Posterior cingulate gyrus (tissue), 11 donors: Measurements from ENCODE around the gene TJP2.

Experiments used
- DNase-seq, 10 donors: peaks; one replicate each; pipeline versions ENCODE4 v3.0.0 to v3.0.0-alpha.2; 2020 to 2021; ENCODE audit warnings: mixed read lengths in 3 of 10
- intact Hi-C: fragments of 100-400 bp; cut with DNase I; formaldehyde crosslinking; loops from one replicate; pipeline ENCODE4 v1.15.1; 2023

The TJP2 gene

DNA sequence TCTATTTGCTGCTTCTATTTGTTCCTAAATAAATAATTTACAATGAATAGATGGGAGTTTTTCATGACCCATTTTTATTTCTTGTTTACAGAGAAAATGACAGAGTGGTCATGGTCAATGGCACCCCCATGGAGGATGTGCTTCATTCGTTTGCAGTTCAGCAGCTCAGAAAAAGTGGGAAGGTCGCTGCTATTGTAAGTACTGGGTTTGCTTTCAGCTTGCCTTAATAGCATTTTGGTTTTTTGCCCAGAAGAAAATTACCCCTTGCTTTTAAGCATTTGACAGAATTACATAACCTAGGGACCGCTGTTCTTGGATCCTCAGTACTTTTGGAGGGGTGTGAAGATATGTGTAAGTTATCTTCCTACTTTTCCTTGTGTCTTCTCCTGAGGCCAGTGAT lies 44.1 kb downstream of the TJP2 start:
- intact Hi-C loops, result no loop called here
- no peak for DNase-seq

DNA sequence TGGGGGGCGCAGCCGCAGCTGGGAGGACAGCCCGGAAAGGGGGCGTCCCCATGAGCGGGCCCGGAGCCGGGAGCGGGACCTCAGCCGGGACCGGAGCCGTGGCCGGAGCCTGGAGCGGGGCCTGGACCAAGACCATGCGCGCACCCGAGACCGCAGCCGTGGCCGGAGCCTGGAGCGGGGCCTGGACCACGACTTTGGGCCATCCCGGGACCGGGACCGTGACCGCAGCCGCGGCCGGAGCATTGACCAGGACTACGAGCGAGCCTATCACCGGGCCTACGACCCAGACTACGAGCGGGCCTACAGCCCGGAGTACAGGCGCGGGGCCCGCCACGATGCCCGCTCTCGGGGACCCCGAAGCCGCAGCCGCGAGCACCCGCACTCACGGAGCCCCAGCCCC lies 47.0 kb downstream of the TJP2 start:
- peak in 1 of 10 donors; percentile 86 for DNase-seq
- intact Hi-C loops, result no loop called here

DNA sequence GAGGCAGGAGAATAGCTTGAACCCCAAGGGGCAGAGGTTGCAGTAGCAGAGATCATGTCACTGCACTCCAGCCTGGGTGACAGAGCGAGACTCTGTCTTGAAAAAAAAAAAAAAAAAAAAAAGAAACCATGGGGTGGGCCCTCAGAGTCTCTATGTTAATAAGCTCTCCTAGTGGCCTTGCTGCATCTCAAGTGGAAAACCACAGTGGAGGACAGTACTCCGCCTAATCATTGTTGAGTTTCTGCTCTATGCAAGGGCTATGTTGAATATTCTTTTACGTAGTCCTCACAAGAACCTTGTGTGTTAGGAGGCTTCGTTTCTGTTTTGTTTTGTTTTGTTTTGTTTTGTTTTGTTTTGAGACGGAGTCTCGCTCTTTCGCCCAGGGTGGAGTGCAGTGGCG lies 48.9 kb downstream of the TJP2 start:
- no peak for DNase-seq
- intact Hi-C loops, result no loop called here

DNA sequence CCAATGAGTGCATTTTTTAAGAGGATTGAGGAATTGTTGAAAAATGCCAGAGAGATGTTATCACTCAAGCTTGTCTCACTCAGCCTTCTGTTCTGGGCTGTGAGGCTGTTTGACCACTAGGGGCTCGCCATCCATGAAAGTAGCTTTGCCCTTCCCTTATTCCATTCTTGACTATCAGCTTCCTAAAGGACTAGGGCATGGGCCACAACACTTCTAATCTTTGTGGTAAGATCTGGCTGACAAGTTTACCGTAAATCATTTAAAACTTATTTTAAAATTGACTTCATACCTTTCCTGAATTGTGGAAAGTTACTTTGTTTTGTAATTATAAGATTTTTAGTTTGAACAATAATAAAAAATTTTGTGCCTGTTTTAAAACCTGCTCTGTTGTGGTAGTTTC lies 49.5 kb downstream of the TJP2 start:
- peak in 4 of 10 donors; percentile 13 to 46 (median 21) for DNase-seq
- intact Hi-C loops, result no loop called here

DNA sequence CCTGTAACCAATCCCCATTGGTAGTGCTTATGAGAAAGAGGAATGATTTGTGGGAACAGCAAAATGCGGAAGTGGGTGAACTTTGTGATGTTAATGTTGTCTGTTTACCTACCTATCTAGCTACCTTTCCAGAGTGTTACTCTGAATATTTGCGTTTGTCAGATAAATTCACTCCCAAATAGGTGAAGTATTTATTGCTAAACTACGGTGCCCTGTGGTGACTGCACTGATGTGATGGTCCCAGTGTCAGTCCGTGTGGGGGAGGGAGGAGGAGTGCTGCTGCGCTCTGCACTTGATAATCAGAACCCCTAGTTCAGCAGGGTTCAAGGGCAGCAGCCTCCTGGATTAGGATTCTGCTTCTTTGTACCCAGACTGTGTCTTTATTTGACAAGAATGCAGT lies 55.3 kb downstream of the TJP2 start:
- intact Hi-C loops, result no loop called here
- DNase-seq, result no peak

DNA sequence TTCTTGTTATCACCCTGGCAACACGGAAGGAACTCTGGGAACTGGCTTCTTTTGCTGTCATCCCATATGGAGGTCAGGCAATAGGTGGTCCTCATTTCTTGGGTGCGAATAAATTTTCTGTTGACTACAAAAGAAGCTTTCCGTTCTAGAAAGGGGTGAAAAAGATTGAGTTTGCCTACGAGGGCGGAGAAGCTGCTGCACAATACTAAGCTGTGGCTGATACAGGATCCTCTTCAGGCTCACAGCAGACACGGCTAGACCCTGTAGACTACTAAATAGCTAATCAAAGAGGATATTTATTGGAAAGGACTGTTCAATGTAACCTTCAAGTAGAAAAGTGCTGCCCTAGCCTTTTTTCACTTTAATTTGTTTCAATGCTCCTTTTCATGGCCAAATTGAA lies 58.1 kb downstream of the TJP2 start:
- intact Hi-C loops, result no loop called here
- DNase-seq, result no peak

DNA sequence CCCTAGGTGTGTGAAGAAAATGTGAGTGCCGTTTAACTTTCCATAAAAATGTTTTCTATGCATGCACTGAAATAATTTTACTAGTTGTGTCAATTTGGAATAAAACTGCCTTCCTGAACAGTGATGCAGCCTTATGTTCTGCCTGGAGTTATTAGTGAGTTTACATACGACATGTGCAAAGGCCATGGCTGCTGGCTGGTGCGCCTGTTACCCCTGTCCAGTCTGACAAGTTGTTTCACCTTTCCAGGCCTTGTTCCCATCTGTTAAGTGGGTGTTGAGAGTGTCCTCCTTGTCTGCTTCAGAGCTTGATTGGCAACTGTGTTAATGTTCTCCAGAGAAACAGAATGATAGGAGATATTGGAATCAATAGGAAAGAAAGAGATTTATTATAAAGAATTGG lies 60.6 kb downstream of the TJP2 start:
- no peak for DNase-seq
- intact Hi-C loops, result no loop called here

DNA sequence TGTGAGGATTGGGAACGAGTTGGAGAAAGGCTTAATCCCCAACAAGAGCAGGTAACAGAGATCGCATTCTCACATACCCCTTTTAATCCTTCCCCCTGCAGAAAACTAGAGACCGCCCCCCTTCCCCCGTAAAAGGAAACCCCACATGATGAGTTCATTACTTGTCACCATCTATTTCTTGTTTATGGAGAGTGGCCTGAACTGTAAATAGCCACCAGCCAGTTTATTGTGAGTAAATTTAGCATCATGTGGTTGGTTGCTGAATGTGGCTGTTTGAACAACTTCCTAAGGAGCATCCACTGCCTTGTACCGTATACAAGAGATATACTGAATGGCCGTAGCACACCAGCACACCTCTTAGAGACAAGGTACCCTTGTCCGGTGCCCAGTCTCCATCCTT lies 62.1 kb downstream of the TJP2 start:
- intact Hi-C loops, result no loop called here

DNA sequence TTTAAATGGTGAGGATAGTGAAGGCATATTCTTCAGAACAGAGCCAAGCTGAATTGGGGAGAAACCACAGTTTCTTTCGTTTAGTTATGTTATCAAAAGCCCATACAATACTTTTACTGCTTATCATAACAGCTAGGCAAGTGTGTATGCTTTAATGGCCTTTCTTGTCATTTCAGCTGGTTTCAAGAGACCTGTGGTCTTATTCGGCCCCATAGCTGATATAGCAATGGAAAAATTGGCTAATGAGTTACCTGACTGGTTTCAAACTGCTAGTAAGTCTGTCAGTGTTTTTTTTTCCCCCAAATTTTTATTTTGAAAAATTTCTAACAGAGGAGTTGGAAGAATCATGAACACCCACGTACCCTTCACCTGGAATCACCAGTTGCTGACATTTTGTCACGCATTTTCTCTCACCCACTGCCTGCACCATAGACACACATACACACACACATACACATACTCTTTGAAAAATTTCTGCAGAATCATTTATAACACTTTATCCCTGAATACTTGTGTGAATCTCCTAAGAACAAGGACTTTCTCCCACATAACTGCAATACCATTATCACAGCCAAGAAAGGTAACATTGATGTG lies 63.7 kb downstream of the TJP2 start:
- DNase-seq, result no peak
- intact Hi-C loops, result no loop called here

More for the DNA sequence above, 62.1 kb downstream of the TJP2 start:
- DNase-seq, result no peak

DNA sequence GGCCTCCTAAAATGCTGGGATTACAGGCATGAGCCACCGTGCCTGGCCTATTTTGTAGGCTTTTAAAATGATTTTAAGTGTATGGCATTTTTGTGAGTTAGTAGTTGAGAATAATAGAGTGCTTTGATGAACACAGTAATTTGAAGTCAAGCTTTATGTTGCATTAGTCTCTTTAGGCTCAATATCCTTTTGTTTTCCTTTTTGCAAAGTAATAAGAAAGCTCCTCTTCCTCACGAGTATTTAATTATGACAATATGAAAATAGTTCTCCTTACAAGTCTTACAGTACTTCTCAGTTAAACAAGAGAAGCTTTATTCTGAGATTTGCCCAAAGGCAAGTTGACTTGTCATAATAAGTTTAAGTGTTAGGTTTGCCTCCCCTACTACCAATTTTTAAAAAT lies 69.0 kb downstream of the TJP2 start:
- intact Hi-C loops, result no loop called here
- DNase-seq, result no peak

DNA sequence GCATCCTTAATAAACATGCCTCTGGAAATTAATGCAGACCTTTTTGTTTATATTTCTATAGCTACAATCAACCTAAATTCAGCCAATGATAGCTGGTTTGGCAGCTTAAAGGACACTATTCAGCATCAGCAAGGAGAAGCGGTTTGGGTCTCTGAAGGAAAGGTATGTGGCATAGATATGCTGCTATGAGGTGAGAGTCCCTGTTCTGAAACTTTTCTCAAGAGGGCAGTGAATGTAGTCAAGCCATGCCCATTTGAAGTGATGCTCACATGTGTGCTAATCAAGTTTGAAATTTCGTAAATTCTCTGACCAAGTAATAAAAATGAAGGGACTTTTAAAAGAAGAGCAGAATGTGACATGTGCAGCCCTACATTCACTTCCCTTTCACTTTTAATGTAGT lies 72.6 kb downstream of the TJP2 start:
- intact Hi-C loops, result no loop called here
- DNase-seq, result no peak

DNA sequence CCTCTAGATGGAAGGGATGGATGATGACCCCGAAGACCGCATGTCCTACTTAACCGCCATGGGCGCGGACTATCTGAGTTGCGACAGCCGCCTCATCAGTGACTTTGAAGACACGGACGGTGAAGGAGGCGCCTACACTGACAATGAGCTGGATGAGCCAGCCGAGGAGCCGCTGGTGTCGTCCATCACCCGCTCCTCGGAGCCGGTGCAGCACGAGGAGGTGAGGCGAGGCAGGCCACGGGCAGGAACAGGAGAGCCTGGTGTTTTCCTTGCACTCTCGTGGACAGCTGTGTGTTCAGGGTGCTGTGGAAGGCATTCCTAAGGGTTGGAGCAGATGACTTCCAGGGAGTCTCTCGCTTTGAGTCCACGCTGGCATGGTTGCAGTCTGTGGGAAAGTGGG lies 73.9 kb downstream of the TJP2 start:
- intact Hi-C loops, result no loop called here
- no peak for DNase-seq

DNA sequence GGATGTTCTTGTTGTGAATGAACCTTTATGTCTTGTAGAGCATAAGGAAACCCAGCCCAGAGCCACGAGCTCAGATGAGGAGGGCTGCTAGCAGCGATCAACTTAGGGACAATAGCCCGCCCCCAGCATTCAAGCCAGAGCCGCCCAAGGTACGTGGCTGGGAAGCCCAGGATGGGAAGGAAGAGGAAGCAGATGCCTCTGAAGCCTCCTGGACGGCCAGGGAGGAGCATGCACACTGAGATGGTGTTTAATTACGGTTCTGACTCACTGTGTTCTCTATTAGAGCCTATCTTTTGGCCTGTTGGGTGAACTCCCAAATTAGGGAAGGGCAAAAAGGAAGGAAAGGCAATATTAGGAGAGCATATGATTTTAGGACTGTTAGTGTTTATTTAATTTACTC lies 75.3 kb downstream of the TJP2 start:
- DNase-seq, result peak in 1 of 10 donors; percentile 80
- intact Hi-C loops, result no loop called here

DNA sequence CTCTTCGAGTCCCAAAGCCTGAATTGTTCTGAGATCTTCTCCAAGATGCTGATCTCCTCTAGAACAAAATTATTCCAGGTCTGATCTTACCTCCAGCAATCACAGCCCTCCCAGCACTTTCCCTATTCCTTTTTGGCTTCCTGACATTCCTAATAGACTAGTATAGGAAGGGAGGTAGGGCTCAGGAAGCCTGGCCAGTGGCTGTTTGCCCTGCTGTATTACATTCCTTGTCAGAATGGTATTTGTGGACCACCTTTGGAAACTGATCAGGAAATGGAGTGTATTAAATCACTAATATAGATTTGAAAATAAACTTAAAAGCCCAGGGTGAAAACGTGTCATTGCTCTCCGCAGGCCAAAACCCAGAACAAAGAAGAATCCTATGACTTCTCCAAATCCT lies 76.6 kb downstream of the TJP2 start:
- intact Hi-C loops, result no loop called here

DNA sequence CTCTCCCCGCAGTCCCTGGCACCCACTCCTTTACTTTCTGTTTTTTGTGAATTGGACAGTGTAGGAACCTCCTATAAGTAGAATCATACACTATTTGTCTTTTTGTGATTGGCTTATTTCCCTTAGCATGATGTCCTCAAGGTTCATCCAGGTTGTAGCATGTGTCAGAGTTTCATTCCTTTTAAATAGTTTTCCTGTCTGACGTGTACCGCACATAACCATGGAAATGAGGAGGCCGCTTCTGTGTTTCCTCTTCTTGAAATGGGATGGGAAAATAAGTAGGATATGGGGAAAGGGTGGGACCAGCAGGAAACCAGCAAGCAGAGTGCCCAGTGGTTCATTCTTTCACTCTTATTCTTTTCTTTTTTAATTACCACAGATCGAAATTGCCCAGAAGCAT lies 78.4 kb downstream of the TJP2 start:
- intact Hi-C loops, result no loop called here
- no peak for DNase-seq

More for the DNA sequence above, 76.6 kb downstream of the TJP2 start:
- DNase-seq, result no peak

DNA sequence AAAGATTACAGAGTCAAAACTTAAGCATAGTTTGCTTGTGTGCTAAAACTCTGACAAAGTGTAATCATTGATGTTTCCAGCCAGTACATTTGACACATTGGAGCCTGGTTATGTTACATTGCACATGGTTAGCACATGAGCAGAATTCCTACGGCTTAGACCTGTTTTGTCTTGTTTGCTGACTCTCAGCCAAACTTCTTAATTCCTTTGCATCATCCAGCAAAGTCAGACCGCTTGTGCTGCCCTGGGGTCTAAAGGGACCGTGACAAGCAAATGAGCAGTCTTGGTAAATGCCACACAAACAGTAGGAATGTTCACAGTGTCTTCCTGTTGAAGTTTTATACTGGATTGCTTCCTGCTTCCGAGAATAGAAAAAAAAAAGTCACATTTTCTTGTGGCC lies 79.0 kb downstream of the TJP2 start:
- intact Hi-C loops, result no loop called here
- no peak for DNase-seq

DNA sequence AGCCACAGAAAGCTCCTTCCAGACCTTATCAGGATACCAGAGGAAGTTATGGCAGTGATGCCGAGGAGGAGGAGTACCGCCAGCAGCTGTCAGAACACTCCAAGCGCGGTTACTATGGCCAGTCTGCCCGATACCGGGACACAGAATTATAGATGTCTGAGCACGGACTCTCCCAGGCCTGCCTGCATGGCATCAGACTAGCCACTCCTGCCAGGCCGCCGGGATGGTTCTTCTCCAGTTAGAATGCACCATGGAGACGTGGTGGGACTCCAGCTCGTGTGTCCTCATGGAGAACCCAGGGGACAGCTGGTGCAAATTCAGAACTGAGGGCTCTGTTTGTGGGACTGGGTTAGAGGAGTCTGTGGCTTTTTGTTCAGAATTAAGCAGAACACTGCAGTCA lies 80.1 kb downstream of the TJP2 start:
- DNase-seq, result peak in 9 of 10 donors; percentile 18 to 89 (median 62)
- intact Hi-C loops, result no loop called here

DNA sequence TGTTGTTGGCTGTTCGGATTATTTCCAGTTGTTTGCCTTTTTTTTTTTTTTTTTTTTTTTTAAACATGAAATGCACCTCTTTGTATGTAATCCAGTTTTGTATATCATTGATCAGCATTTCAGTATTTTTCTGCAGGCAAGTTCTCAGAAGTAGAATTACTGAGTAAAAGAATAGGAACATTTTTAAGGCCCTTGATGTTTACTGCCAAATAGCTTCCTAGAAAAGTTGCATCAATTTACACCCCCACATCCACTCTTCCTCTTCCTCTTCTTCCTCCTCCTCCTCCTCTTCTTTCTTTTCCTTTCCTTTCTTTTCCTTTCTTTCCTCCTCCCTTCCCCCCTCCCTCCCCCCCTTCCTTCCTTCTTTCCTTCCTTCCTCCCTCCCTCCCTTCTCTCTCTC lies 81.5 kb downstream of the TJP2 start:
- intact Hi-C loops, result no loop called here
- no peak for DNase-seq

DNA sequence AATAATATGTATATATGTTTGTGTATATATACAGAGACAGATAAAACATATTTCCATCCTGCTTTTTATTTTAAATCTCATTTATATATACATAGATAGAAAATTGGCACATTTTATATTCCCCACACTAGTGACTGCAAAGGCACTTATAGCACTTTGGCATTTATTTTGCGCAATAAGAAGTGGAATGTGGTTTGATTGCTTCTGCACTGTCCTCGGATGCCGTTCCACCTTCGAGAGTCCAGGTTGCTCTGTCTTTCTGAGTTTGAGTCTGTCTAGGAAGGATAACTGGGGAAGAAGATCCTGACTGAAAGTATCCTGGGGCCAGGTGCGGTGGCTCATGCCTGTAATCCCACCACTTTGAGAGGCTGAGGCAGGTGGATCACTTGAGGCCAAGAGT lies 84.5 kb downstream of the TJP2 start:
- no peak for DNase-seq
- intact Hi-C loops, result no loop called here

DNA sequence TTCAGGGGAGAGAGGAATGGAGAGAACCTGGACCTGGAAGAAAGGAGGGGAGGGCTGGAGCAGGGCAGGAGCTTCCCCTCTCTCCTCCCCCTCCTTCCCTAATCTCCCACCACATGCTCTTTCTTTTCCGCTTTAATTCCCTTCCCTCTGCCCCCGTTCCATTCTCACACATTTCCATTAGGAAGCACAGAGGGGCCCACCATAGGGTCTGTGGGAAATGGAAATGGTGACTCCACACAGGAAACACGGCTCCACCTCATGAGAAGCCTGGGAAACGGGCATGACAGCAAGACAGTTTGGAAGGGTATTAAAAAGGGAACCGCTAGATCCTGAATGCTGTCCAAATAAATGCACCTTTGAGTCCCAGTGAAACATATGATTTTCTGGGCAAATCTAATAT lies 86.1 kb downstream of the TJP2 start:
- no peak for DNase-seq
- intact Hi-C loops, result no loop called here

DNA sequence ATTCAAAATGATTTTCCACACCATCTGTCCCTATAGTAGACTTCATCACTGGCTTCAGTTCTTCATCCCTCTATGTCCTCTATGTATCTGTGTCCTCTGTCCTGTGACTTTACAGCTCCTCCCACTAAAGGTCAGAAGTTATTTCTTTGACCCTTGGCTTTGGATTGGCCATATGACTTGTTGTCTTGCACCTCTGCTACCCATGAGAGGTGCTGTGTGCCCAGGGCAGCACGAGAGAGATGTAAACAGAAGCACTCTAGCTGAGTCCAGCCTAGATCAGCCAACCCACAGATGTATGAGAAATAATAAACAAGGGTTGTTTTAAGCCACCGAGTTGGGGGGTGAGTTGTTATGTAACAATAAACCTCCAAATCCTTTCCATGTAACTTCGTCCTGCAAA lies 87.6 kb downstream of the TJP2 start:
- no peak for DNase-seq
- intact Hi-C loops, result no loop called here

DNA sequence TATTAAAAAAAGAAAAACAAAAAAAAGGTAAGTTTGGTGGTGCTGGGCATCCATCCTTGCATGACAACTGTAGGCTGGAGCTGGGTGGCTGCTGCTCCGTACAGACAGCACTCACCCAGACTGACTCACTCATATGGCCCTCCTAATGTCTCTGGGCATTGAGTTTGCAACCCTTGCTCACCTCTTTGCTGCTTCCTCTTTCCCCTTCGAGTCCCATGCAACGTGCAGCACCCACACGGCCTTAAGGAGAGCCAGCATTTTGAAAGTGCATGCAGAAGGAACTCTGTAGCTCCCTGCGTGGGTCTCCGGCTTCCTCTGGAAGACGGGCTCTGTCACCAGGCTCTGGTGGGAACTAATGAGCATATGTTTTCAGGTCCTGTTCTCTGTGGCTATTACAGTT lies 90.4 kb downstream of the TJP2 start:
- DNase-seq, result no peak
- intact Hi-C loops, result no loop called here

DNA sequence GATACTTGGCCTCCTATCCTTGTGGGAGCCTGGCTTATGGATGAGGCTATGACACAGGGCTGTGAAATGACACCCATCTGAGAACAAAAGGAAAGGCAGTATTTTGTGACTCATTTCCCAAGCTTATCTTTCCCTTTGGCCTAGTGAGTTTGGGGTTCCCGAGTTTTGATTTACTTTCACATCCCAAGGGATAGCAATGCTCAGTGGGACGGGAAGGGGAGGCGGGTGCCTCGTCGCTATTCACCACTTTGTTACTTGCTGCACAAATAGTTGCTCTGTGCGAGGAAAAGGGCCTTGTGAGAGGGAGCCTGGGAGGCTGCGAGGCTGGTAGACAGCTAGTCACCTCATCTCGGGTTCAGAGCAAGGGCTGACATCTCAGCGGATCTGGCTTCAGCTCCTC lies 91.8 kb downstream of the TJP2 start:
- intact Hi-C loops, result no loop called here
- no peak for DNase-seq
